ENCODE measurements around the gene BTG3.

DNA sequence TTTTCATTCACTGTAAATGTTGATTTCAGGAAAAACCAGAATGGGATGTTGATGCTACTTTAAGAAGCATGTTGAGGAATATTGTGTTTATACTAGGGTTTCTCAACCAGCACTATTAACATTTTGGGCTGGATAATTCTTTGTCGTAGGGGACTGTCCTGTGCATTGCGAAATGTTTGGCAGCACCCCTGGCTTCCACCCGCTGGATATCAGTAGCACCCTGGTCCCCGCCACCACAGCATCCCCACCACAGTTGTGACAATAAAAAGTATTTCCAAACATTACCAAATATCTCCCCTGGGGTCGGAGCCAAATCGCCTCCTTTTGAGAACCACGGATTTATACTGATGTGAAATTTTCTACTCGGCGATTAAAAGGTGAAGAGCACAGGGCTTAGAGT is 41.9 kb downstream of the BTG3 start:
- TF ChIP-seq CTCF (IDR thresholded peaks at IDR 0.05 in 2 of 3, conservative IDR thresholded peaks at IDR 0.05 in 1 of 3; ENCODE audit: control insufficient read depth in 2 of 3, extremely low read depth in 1 of 3, insufficient read depth in 1 of 3, low read depth in 3 of 3, low read length in 3 of 3) (no peak), RUNX3 (IDR thresholded peaks at IDR 0.05; ENCODE audit: low read length) (no peak), SMC3 (IDR thresholded peaks at IDR 0.05; ENCODE audit: borderline replicate concordance, low read length) (no peak), EP300 (IDR thresholded peaks at IDR 0.05; ENCODE audit: borderline replicate concordance in 1 of 2, control insufficient read depth in 1 of 2, low read depth in 2 of 2, low read length in 2 of 2) (no peak), TARDBP (IDR thresholded peaks at IDR 0.05; ENCODE audit: borderline replicate concordance) (no peak), RAD21 (IDR thresholded peaks at IDR 0.05; ENCODE audit: insufficient read depth, low read depth, low read length) (no peak)

All from GM12878 (cell line).